Measurements from ENCODE around the gene NAT16.

Gene NAT16

GRCh38 chr7:101170617-101171441, 9.3 kb downstream of the NAT16 start:
- DNase-seq = no peak

DNA sequence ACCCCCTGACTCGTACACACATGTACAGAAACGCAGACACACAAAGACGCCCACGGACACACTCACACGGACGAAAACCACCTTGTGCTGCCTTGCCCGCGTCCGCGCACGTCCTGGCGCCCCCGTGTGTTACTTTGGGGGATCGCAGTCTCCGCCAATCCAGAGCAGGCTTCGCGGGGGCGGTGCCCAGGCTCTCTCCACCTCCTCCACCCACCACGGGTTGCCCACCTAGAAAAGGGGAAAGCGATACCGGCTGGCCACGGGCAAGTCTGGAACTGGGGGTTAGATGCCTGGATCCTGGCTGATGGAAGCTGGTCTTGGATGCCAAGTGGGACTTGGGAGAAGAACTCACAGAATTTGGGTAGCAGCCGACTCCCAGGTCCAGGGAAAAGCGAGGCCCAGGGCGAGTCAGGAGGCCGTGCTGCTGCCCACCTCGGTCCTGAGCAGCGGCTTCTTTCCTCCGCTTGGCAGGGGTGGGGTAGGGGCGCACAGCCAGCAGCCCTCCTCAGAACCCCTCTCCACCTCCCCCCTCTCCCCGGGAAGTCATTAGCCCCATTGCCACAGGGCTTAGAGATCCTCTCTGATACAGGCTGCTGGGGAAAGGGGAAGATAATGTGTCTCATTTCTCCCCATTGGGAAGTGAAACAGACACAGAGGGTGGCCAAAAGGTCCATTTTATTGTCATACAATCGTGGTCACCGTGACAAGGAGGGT, 10.1 kb downstream of the NAT16 start:
- DNase-seq = peak; percentile 86

- DNase-seq = peak; percentile 39
Measured at GRCh38 chr7:101169110-101169837, 10.8 kb downstream of the NAT16 start.

- peak; percentile 56 for DNase-seq
Measured at GRCh38 chr7:101168412-101169049, 11.6 kb downstream of the NAT16 start.

DNA sequence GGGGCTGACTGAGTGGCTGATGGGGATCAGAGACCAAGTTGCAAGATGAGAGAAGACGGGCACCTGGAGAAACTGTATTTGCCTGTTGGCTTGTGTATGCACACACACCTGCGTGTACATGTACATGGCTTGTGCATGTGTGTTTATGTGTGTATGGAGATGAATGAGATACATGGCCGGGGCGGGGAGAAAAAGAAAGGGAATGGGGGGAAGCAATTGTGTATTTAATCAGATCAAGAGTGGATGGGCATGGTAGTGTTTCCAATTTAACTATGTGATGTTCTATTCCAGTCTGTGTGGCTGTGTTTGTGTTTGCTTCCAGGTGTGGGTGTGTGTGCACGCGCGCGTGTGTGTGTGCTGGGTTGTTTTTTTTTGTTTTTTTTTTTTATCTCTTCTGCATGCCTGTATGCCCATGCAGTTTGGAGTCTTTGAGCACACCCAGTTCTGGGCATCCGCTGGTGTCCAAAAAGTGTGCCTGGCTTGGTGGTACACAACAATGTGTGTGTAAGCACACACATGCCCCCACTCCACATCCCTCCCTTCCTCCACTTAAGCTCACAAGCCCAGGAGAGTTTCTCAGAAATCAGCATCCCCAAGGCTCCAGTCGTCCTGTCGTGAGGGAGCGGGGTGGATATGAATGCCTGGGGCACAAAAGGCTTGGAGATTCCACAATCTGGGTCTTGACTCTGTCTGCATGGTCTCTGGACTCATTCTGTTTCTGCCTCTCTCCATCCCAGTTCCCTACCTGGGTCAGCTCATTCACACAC, 12.3 kb downstream of the NAT16 start:
- no peak for DNase-seq

DNA sequence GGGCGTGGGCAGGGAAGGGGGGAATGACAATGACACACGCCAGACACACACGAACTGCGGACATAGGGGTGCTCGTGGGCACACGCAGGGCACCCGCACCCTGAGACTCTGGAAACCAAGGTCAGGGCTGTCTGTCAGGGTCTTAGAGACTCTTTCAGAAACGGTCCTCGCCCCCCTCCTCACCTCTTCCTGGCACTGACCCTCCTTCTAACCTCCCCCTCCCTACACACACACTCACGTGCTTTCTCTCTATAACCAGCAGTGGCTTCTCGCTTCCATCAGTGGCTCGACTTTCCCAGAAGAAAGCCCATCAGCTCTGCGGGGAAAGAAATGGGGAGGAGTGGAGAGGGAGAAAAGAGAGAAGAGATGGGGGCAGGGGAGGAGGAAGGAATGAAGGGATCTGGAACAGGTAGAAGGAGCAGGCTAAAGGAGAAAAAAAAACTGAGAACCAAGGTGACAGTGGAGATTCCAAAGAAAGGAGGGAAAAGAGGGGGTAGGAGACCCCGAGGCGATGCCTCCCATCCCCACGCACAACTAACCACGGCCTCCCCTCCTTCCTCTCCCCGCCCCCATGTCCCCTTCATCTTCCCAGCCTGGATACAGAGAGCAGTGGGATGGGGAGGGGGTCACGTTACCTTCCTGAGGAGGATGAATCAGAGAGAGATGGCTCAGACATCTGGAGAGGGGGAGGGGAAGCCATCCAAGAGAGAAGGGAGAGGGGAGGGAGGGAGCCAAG, 13.0 kb downstream of the NAT16 start:
- peak; percentile 30 for DNase-seq

GRCh38 chr7:101166648-101166908, 13.5 kb downstream of the NAT16 start:
- no peak for DNase-seq

- DNase-seq = no peak
Measured at GRCh38 chr7:101165958-101166647, 14.0 kb downstream of the NAT16 start.

GRCh38 chr7:101165075-101165957, 14.8 kb downstream of the NAT16 start, which contains the start of gene VGF:
Gene VGF (minus strand): TSS chr7:101165569. CDS start chr7:101164843, 726 bp downstream.
- DNase-seq = peak; percentile 92

GRCh38 chr7:101164071-101164840, 15.8 kb downstream of the NAT16 start:
- no peak for DNase-seq

DNA sequence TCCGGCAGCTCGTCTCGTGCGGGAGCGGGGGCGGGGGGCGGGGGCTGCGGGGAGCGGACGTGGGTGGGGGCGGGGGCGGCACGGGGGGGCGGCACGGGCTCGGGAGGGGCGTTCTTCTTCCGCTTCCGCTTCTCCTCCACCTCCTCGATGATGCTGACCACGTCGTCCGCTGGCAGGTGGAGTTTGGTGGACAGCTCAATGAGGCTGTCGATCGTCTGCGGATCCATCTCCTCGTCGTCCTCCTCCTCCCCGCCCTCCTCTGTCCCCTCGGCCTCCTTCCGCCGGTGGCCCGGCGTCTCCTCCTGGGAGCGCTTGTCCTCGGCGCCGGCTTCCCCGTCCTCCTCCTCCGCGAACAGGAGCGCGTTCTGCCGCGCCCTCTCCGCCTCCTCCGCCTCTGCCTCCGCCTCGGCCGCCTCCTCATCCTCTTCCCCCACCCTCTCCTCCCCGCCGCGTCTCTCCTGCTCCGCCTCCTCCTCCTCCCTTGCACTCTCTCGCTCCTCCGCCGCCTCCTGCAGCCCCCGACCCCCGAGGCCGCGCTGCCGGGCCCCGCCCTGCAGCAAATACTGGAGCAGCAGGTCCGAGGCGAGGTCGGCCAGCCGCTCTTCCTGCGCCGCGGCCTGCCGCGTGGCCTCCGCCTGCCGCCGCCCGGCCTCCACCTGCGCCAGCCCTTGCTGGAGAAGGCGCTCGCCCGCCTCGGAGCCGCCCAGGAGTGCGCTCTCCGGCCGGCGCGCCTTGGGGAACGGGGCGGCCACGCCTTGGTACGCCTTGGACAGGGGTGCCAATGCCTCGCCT, 16.6 kb downstream of the NAT16 start:
- DNase-seq = no peak

DNA sequence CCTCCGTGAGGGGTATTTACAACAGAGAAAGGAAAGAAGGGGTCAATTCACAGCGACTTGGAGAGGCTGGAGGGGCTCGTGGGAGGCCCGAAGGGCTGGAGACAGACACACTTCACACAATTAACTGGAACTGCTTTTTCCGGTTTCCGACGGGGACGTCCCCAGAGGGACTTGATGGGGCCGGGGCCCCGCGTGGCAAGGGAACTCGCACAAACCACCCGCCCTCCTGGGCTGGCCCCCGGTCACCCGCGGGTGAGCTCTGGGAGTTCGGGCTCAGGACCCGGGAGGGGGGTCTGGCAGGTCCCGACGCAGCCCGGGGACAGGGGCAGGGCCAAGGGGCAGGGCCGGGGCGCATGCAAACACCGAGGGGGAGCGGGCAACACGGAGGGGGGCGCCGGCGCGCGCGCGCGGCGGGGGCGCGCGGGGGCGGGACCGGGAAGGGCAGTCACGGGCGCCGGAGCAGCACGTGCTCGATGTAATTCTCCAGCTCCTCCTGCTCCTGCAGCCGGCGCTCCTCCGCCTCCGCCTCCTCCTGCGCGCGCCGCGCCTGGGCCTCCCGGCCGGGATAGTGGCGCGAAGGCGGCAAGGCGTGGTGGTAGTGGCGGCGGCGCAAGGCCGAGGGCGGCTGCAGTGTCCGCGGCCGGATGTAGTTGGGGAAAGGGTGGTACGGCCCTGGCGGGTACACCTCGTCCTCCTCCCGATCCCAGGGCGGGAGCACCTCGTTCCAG, 17.4 kb downstream of the NAT16 start:
- DNase-seq = no peak

DNA sequence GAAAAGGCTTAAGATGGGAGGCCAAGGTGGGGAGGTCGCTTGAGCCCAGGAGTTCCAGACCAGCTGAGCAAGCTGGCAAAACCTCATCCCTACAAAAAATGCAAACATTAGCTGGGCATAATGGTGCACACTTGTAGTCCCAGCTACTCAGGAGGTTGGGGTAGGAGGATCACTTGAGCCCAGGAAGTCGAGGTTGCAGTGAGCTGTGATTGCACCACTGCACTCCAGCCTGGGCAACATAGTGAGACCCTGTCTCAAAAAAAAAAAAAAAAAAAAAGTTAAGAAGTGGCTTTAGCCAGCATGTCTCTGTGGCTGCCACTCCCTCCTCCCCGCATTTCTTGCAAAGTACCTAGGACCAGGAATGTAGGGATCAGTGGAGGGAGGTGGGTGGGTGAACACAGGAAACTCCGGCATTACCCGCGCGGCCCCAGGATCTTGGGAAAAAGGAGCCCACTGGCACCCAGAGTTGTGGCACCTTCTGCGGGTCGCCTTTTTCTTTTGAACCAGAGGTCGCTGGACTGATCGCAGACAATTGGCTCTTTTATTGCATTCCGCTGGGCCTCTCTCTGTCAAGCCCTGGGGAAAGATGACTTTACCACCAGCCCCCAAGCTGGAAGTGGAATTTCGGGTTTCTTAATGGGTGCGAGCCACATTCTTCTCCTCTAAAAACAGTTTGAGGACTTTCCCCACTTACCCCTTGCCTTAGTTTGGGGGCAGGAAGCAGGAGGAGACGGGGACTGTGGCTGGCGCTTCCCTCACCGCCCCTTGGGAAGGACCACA, 18.2 kb downstream of the NAT16 start:
- DNase-seq = no peak

GRCh38 chr7:101160910-101161309, 19.2 kb downstream of the NAT16 start:
- no peak for DNase-seq

- no peak for DNase-seq
Measured at GRCh38 chr7:101159696-101160674, 20.1 kb downstream of the NAT16 start.
